Suprapubic skin (tissue), 4 donors: ENCODE measurements around the gene RPN2. TPM values are rescaled to one million over a fixed set of nuclear protein-coding genes. Genes with fewer than 3 reads are reported as not detected.
A peak's percentile ranks its signal among the peaks of the same experiment; 100 is the strongest.

Source experiments
- DNase-seq, 2 donors: peaks; one replicate each; pipeline ENCODE4 v3.0.0-alpha.2; 2019; ENCODE audit warnings: low spot score in 2 of 2
- H3K27ac ChIP-seq: fragments of 200-600 bp; sonication (generic); one replicate; pipeline ENCODE4 v1.5.1; 2019
- H3K27me3 ChIP-seq: fragments of 200-600 bp; sonication (generic); one replicate; pipeline ENCODE4 v1.5.1; 2019
- H3K36me3 ChIP-seq: fragments of 200-600 bp; sonication (generic); one replicate; pipeline ENCODE4 v1.5.1; 2019
- H3K4me1 ChIP-seq: fragments of 200-600 bp; sonication (generic); one replicate; pipeline ENCODE4 v1.5.1; 2019
- H3K4me3 ChIP-seq: fragments of 200-600 bp; sonication (generic); one replicate; pipeline ENCODE4 v1.5.1; 2019; ENCODE audit warnings: mild to moderate bottlenecking
- H3K9me3 ChIP-seq: fragments of 200-600 bp; sonication (generic); one replicate; pipeline ENCODE4 v1.5.1; 2019
- EP300 ChIP-seq: sonication (generic); formaldehyde crosslinking; IDR thresholded peaks from one replicate; pipeline ENCODE4 v1.6.1; 2017; ENCODE audit warnings: antibody characterized with exemption
- POLR2A ChIP-seq, 2 donors: fragments of 450-650 bp; IDR thresholded peaks; one replicate each; pipeline ENCODE4 v1.6.1; 2017; ENCODE audit warnings: antibody characterized with exemption in 2 of 2, mild to moderate bottlenecking in 2 of 2, moderate library complexity in 2 of 2
- POLR2AphosphoS5 ChIP-seq, 3 donors: sonication (generic); formaldehyde crosslinking; IDR thresholded peaks; one replicate each; pipeline ENCODE4 v1.6.1; 2017; ENCODE audit warnings: antibody characterized with exemption in 3 of 3
- WGBS: methylation state at CpG from one replicate; pipeline ENCODE4 v1.1.5; 2018; 5-methylcytosine and 5-hydroxymethylcytosine counted together
- total RNA-seq, 4 donors: library from RNA; depleted of rRNA; stranded (reverse); fragments of >200 nt; gene quantifications; one replicate each; pipeline ENCODE4 v1.1.0, GENCODE V29; 2016
- TF ChIP-seq, protein P1 (sequence below), 2 donors: fragments of 200-600 bp in 1 of 2; fragments of 450-650 bp in 1 of 2; sonication (generic) in 1 of 2; IDR thresholded peaks; one replicate each; pipeline ENCODE4 v1.5.1; 2016 to 2019; ENCODE audit warnings: antibody characterized with exemption in 2 of 2, mild to moderate bottlenecking in 1 of 2, moderate library complexity in 1 of 2

RPN2 gene
- total RNA-seq, 4 donors from 2014 or later = 71.9 to 138 (median 132) TPM

DNA sequence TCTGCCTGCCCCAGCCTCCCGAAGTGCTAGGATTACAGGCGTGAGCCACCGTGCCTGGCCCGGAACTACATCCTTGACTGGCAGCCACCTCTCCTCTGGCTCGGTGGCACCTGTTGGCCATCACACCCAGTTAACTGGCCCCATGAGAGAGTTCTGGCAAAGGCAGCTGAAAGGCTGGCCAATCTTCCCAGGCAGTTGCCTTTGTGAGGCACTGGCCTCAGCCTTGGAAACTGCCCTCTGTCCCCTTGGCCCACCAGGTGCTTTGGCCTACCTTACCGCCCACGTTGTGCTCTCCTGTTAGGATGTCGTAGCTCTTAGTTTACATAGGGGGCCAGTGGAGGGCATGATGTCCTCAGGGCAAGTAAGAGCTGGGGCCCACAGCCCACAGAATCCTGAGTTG is 100.7 kb downstream of the RPN2 start:
- H3K4me1 ChIP-seq = peaks cover 22% of the 10 kb centered on the region
- no peak overlapping the region for H3K4me3 ChIP-seq
- no peaks in the 10 kb centered on the region for H3K27me3 ChIP-seq
- H3K36me3 ChIP-seq = no peaks in the 10 kb centered on the region
- H3K9me3 ChIP-seq = no peaks in the 10 kb centered on the region
- TF ChIP-seq POLR2A (IDR thresholded peaks at IDR 0.05) = no peak
- no peak for TF ChIP-seq EP300
- TF ChIP-seq POLR2AphosphoS5 (IDR thresholded peaks at IDR 0.05) = no peak
- TF ChIP-seq, protein P1, sequence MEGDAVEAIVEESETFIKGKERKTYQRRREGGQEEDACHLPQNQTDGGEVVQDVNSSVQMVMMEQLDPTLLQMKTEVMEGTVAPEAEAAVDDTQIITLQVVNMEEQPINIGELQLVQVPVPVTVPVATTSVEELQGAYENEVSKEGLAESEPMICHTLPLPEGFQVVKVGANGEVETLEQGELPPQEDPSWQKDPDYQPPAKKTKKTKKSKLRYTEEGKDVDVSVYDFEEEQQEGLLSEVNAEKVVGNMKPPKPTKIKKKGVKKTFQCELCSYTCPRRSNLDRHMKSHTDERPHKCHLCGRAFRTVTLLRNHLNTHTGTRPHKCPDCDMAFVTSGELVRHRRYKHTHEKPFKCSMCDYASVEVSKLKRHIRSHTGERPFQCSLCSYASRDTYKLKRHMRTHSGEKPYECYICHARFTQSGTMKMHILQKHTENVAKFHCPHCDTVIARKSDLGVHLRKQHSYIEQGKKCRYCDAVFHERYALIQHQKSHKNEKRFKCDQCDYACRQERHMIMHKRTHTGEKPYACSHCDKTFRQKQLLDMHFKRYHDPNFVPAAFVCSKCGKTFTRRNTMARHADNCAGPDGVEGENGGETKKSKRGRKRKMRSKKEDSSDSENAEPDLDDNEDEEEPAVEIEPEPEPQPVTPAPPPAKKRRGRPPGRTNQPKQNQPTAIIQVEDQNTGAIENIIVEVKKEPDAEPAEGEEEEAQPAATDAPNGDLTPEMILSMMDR (IDR thresholded peaks at IDR 0.05) = no peak
- whole genome bisulfite sequencing = 50% methylated on average over 6 of the region's 8 CpGs
- DNase-seq = no peak
- no peak overlapping the region for H3K27ac ChIP-seq

DNA sequence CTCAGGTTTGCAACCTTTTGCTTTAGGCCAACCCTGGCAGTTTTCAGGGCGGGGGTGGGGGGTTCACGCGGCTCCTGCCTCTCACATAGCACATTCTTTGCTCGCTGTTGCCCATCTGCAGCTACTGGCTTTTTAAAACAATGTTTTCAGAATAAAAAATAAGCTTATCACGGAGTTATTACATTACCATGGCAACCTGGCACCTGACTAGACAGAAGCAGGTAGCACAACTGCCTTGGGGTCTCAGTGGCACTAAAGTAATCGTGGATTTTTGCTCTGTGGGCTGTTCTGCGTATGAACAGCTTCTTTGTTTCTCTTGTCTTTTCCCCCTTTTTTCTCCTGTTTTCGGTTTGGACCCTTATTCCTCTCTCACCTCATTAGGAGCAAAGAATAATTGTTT is 101.3 kb downstream of the RPN2 start:
- TF ChIP-seq POLR2A (IDR thresholded peaks at IDR 0.05) = no peak
- TF ChIP-seq, protein P1 (IDR thresholded peaks at IDR 0.05) = no peak
- no peak for TF ChIP-seq EP300
- no peak for TF ChIP-seq POLR2AphosphoS5 (IDR thresholded peaks at IDR 0.05)
- peaks cover 22% of the 10 kb centered on the region for H3K4me1 ChIP-seq
- H3K27me3 ChIP-seq = no peaks in the 10 kb centered on the region
- 77% methylated on average over 8 of the region's 8 CpGs for whole genome bisulfite sequencing
- H3K9me3 ChIP-seq = no peaks in the 10 kb centered on the region
- H3K36me3 ChIP-seq = no peaks in the 10 kb centered on the region
- no peak overlapping the region for H3K4me3 ChIP-seq
- H3K27ac ChIP-seq = no peak overlapping the region
- no peak for DNase-seq

DNA sequence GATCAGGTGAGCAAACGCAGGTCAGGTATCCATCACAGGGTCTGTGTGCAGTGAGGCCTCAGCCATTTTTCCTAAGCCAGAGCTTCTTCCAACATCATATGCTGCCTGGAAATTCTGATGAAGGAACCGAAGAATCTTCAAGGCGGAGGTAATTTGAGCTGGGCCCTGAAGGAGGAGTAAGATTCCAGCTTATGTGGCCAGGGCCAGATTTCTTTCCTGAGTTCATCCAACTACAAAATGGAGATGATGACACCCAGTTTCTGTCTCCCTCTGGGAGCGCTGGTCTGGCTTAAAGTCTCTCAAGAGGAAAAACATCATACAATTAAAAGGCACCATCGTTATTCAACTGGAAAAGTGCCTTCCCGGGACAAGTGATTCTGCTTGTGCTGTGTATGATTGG is 103.4 kb downstream of the RPN2 start:
- DNase-seq = no peak

GRCh38 chr20:37283530-37284195 is 104.5 kb downstream of the RPN2 start:
- no peak overlapping the region for H3K27ac ChIP-seq
- 87% methylated on average over 7 of the region's 9 CpGs for WGBS

More for the DNA sequence above, 103.4 kb downstream of the RPN2 start:
- 59% methylated on average over 6 of the region's 6 CpGs for WGBS
- TF ChIP-seq EP300 (no peak), POLR2A (IDR thresholded peaks at IDR 0.05) (no peak)
- TF ChIP-seq, protein P1 (IDR thresholded peaks at IDR 0.05) = peak; percentile 8 to 25
- Histone ChIP-seq H3K27ac (no peak overlapping the region), H3K9me3 (no peaks in the 10 kb centered on the region), H3K4me3 (no peak overlapping the region), H3K27me3 (no peaks in the 10 kb centered on the region), H3K36me3 (no peaks in the 10 kb centered on the region), H3K4me1 (peaks cover 10% of the 10 kb centered on the region)

DNA sequence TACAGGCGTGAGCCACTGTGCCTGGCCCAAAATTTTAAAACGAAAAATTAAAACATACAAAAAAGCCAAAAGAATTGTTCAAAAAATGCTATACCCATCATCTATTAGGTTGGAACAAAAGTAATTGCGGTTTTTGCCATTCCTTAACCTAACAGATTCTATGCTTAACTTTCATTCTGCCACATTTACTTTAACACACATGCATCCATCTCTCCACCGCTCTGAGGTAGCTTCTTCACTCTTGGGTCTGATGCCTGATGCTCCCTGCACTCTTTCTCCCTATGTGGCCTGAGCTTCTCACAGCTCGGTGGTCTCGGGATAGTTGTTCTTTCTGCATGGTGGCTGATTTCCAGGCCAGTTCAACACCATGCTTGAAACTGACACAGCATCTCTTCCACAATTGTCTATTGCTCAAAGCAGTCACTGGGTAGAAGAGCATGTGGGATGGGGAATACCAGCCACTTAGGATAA is 105.6 kb downstream of the RPN2 start:
- Histone ChIP-seq H3K9me3 (no peaks in the 10 kb centered on the region), H3K36me3 (no peaks in the 10 kb centered on the region), H3K4me1 (peaks cover 10% of the 10 kb centered on the region), H3K27me3 (no peaks in the 10 kb centered on the region), H3K4me3 (no peak overlapping the region), H3K27ac (no peak overlapping the region)
- DNase-seq = no peak
- 90% methylated on average over 6 of the region's 6 CpGs for WGBS
- TF ChIP-seq EP300 (no peak), POLR2AphosphoS5 (IDR thresholded peaks at IDR 0.05) (no peak), POLR2A (IDR thresholded peaks at IDR 0.05) (no peak)
- TF ChIP-seq, protein P1 (IDR thresholded peaks at IDR 0.05) = no peak

More at GRCh38 chr20:37283530-37284195, 104.5 kb downstream of the RPN2 start:
- H3K27me3 ChIP-seq = no peaks in the 10 kb centered on the region
- no peak for DNase-seq
- TF ChIP-seq POLR2AphosphoS5 (IDR thresholded peaks at IDR 0.05) (no peak), POLR2A (IDR thresholded peaks at IDR 0.05) (no peak)
- no peaks in the 10 kb centered on the region for H3K36me3 ChIP-seq
- H3K4me1 ChIP-seq = peaks cover 16% of the 10 kb centered on the region
- no peak overlapping the region for H3K4me3 ChIP-seq
- no peaks in the 10 kb centered on the region for H3K9me3 ChIP-seq
